Stomach (tissue), 4 donors: Measurements from ENCODE around the gene AGBL4.
A peak's percentile ranks its signal among the peaks of the same experiment; 100 is the strongest.

ENCODE experiments used
- POLR2AphosphoS5 ChIP-seq, 3 donors: sonication (generic); formaldehyde crosslinking; IDR thresholded peaks; one replicate each; pipeline ENCODE4 v1.6.1; 2016; ENCODE audit warnings: antibody characterized with exemption in 3 of 3
- TF ChIP-seq, protein P1 (sequence below), 7 experiments: fragments of 450-650 bp in 4 of 7; fragments of 200-600 bp in 3 of 7; sonication (generic) in 3 of 7; IDR thresholded peaks; one replicate each; pipeline ENCODE4 v1.5.1; 2016 to 2019; ENCODE audit warnings: antibody characterized with exemption in 7 of 7, control low read depth in 2 of 7, mild to moderate bottlenecking in 1 of 7

DNA sequence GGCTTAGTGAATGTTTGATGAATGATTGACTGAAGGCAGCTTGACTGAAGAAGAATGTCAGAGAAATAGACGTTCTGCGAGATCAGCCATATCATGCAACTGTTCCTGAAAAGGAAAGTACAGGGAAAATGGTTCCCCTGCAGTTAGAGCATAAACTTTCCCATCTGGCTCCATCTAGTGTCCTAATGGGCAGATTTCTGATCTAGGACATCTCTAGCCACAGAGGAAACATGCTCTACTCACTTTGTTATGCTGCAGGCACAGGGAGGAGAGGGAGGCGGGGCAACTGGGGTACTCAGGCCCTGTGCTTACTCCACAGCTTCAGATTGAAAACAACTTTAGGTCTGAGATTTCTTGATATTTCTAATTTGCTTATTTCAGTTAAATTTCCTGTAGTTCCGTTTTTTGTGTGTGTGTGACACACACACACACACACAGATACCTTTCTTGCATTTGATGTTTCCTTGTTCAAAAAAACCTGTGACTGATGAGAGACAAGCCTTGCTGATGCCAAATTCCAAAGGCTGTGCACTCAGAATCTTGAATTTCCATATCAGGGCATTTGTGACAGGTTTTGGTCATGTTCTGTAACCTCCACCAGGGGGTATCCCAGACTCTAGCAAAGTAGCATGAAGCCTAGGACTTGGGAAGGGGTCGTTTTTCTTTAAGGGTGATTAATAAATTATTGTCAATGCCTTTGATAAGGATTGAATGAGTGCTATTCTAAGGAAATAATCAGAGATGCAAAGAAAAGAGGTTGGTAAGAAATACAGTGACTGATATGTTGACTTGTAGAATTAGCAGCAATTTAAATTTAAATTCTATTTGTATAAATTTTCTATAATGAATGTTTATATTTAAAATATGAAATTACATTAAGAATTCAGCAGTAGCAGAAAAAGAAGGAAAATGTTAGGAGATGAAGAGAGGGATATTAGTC is 1107.4 kb downstream of the AGBL4 start:
- TF ChIP-seq, protein P1, sequence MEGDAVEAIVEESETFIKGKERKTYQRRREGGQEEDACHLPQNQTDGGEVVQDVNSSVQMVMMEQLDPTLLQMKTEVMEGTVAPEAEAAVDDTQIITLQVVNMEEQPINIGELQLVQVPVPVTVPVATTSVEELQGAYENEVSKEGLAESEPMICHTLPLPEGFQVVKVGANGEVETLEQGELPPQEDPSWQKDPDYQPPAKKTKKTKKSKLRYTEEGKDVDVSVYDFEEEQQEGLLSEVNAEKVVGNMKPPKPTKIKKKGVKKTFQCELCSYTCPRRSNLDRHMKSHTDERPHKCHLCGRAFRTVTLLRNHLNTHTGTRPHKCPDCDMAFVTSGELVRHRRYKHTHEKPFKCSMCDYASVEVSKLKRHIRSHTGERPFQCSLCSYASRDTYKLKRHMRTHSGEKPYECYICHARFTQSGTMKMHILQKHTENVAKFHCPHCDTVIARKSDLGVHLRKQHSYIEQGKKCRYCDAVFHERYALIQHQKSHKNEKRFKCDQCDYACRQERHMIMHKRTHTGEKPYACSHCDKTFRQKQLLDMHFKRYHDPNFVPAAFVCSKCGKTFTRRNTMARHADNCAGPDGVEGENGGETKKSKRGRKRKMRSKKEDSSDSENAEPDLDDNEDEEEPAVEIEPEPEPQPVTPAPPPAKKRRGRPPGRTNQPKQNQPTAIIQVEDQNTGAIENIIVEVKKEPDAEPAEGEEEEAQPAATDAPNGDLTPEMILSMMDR (IDR thresholded peaks at IDR 0.05): peak in 3 of 7 experiments; percentile 12 to 28 (median 22)
- no peak for TF ChIP-seq POLR2AphosphoS5 (IDR thresholded peaks at IDR 0.05)
